GM06990 (cell line): Measurements from ENCODE around the gene MYO1C.

ENCODE experiments used
- DNase-seq: peaks from one replicate; pipeline ENCODE4 v3.0.0-alpha.2; 2011; ENCODE audit not compliant: insufficient read length; ENCODE audit errors: extremely low read depth
- H3K27me3 ChIP-seq: replicated peaks from 2 replicates; pipeline ENCODE4 v1.6.0; 2011; ENCODE audit warnings: low read length; ENCODE audit not compliant: control insufficient read depth, insufficient read depth
- H3K36me3 ChIP-seq: 2 replicates; pipeline ENCODE4 v1.5.1; 2011; ENCODE audit warnings: low read length; ENCODE audit not compliant: control insufficient read depth, insufficient read depth
- H3K4me3 ChIP-seq: replicated peaks from 2 replicates; pipeline ENCODE4 v1.5.1; 2011; ENCODE audit warnings: low read depth, mild to moderate bottlenecking, control low read depth, low read length
- TF ChIP-seq, protein P1 (sequence below): IDR thresholded peaks from 2 replicates; pipeline ENCODE4 v1.5.1; 2011; ENCODE audit warnings: low read length, control low read depth, mild to moderate bottlenecking, inconsistent platforms; ENCODE audit not compliant: insufficient read depth, poor library complexity, severe bottlenecking

The MYO1C gene

DNA sequence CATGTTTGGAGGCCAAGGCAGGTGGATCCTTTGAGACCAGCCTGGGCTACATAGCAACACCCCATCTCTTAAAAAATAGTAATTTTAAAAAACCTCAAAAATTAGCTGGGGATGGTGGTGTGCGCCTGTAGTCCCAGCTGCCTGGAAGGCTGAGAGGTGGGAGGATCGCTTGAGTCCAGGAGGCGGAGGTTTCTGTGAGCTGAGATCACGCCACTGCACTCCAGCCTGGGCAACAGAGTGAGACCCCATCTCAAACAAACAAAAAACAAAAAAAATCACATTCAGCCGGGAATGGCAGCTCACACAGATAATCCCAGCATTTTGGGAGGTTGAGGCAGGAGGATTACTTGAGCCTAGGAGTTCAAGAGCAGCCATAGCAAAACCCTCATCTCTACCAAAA lies 76.1 kb downstream of the MYO1C start:
- Histone ChIP-seq H3K4me3 (no peak overlapping the region), H3K27me3 (no peaks in the 10 kb centered on the region), H3K36me3 (no peaks in the 10 kb centered on the region; the same call in none of the 2 replicates)
- no peak for DNase-seq
- TF ChIP-seq, protein P1, sequence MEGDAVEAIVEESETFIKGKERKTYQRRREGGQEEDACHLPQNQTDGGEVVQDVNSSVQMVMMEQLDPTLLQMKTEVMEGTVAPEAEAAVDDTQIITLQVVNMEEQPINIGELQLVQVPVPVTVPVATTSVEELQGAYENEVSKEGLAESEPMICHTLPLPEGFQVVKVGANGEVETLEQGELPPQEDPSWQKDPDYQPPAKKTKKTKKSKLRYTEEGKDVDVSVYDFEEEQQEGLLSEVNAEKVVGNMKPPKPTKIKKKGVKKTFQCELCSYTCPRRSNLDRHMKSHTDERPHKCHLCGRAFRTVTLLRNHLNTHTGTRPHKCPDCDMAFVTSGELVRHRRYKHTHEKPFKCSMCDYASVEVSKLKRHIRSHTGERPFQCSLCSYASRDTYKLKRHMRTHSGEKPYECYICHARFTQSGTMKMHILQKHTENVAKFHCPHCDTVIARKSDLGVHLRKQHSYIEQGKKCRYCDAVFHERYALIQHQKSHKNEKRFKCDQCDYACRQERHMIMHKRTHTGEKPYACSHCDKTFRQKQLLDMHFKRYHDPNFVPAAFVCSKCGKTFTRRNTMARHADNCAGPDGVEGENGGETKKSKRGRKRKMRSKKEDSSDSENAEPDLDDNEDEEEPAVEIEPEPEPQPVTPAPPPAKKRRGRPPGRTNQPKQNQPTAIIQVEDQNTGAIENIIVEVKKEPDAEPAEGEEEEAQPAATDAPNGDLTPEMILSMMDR, result no peak

DNA sequence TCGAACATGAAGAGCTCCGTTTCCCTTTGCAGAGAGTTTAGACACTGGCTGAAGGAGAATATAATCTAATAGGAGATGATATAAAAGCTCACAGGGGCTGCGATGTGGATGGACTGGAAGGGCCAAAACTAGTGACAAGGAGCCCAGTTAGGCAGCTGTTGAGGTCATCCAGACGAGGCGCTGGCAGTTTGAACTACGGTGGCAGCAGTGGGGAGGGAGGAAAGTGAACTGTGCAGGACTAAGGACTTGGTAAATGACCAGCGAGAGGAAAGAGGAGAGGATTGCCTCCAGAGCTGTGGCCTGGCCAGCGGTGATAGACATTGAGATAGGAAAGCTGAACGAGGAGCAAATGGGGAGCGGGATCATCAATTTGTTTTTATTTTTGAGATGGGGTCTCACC lies 77.9 kb downstream of the MYO1C start:
- DNase-seq, result no peak
- Histone ChIP-seq H3K36me3 (no peaks in the 10 kb centered on the region; the same call in 1 of the 2 replicates), H3K27me3 (no peaks in the 10 kb centered on the region), H3K4me3 (no peak overlapping the region)
- TF ChIP-seq, protein P1, result no peak
